HG03342 (cell line): ENCODE measurements around the gene UBE2D1.
"Not testable (repeated sequence)": the region's sequence is repeated elsewhere in the genome, so short reads cannot be mapped to it uniquely, and the experiment has no call there.

ENCODE experiments used
- ATAC-seq: cut with Tn5 transposase; IDR thresholded peaks from one replicate; pipeline ENCODE4 v1.9.1; 2021; ENCODE audit warnings: mild to moderate bottlenecking, moderate library complexity; ENCODE audit not compliant: unreplicated experiment

The UBE2D1 gene

GRCh38 chr10:58373442-58373827 lies 38.6 kb downstream of the UBE2D1 start:
- ATAC-seq, result peak; percentile 10

DNA sequence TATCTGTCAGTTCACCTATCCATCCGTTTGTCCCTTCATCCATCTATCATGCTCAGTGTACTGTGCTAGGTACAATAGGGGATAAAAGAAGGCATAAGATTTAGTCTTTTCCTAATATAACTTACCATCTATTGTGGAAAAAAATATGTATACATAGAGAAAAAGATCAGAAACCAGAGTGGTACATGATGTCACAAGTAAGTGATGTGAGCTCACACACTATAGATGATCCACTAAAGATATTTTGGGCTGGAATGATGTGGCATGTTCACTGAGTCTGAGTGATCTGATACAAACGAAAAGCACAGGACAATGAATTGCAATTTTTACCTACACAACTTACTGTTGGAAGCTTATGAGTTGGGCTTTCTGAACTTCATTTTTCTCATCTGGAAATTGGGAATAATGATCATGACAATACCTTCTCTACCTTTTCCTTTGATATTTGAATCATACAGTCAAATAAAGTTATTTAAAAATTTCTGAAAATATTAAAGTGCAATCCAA lies 47.7 kb downstream of the UBE2D1 start:
- no peak for ATAC-seq

DNA sequence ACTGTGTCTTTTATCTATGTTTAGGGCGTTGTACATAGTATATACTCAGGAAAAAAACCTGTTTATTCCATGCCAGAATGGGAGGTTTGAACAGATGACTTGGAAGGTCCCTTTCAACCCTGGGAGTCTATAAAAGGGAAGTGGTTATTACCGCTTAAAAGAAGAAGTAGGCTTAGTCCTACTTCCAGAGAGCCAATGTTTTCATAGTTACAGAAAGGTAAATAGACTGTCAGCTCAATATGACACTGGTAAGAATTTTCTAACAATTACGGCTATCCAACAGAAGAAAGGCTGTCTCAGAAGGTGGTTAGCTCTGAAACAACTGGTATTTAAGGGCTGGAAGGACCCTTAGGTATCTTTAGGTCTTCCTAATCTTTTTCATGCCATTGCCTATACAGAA lies 49.3 kb downstream of the UBE2D1 start:
- ATAC-seq, result peak; percentile 80

- ATAC-seq, result peak; percentile 1
Measured at GRCh38 chr10:58384544-58384998, 49.8 kb downstream of the UBE2D1 start.

DNA sequence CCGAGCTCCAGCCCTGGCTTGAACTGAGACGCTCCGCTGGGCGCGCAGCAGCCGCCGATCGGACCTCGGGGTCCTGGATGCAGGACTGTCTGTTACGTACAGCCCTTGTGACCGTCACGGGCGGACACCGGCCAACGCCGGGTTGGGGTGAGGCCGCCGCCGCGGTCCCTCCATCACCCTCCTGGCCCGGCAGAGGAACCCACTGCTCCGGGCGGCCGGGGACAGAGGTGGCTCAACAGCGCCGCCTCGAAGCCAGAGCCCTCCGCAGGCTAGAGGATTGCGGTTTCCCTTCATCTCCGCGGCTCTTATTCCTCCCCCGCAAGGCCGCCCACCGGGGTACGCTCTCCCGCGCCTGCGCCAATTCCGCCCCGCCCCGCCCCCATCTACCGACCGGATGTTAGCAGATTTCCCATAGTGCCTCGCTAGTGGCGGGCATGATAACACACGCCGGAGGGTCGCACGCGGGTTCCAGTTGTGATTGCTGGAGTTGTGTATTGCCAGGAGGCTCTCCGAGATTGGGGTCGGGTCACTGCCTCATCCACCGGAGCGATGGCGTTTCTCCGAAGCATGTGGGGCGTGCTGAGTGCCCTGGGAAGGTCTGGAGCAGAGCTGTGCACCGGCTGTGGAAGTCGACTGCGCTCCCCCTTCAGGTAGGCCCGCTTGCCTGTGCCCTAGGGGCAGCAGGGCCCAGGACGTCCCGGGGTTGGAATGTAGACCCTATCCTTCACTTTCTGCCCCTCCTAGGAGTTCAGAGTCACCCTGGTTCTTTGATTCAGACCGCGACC lies 50.4 kb downstream of the UBE2D1 start, which contains the start of gene TFAM:
TSS of gene TFAM (plus strand) at position 412 of the 785 bp plus-strand sequence. CDS start at position 550, 138 bp downstream.
- ATAC-seq, result peak; percentile 76

DNA sequence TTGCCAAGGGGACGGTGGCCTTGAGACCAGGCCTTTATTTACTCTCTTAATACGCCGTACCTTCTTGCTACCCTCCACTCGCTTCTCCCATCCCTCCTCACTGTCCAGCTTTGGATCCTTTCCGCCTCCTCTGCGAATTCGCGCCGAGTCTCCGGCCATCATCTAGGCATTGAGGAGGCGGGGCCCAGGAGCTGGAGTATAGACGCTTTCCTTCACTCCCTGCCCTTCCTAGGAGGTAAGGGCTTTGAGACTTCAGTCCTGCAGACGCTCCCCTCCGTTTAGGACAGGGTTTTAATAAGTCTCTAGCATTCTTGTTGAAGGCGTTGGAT lies 50.9 kb downstream of the UBE2D1 start:
- ATAC-seq, result no peak

DNA sequence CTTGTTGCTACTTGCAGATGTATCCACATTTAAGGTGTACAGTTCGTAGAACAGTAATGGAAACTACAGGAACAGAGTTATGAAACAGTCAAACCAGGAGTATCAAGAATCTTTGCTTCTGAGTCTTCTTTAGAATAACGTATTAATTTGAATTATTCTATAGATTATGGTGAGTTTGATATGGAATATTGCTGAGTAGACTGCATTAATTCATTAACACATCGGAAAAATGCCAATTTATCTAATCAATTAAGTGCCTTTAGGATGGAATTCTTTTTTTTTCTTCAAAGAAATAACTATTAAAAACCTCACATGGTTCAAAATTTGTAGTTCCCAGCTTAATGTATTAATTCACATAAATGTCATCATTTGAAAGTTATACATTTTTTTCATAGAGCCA lies 54.2 kb downstream of the UBE2D1 start:
- ATAC-seq, result no peak

GRCh38 chr10:58393317-58393716 lies 58.5 kb downstream of the UBE2D1 start:
- no peak for ATAC-seq

DNA sequence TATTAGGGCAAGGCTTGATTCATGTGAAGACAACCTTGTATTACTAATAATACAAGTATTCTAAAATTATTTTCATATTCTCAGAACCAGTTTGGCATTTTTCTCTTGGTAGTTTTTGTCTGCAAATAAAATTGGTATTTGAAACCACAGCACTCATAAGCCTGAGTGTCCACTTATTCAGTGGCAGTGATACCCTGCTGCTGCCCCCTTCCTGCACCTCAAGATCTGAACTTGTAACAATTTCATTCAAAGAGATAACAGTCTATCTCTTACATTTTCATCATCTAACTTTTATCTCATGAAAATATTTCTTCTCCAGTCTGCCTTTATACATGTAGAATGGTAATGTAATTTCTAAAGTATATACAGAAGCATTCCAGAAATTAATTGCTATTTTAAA lies 59.7 kb downstream of the UBE2D1 start:
- no peak for ATAC-seq

- ATAC-seq, result no peak
Measured at GRCh38 chr10:58396057-58396456, 61.3 kb downstream of the UBE2D1 start.

DNA sequence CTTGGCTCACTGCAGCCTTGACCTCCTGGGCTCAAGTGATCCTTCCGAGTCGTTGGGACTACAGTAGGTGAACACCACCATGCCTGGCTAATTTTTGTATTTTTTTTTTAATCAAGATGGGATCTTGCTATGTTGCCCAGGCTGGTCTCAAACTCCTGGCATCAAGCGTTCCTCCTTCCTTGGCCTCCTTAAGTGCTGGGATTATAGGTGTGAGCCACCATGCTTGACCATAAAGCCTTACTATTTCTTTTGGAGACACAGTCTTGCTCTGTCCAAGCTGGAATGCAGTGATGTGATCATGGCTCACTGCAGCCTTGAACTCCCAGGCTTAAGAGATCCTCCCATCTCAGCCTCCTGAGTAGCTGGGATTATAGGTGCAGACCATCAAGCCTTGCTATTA lies 63.0 kb downstream of the UBE2D1 start:
- ATAC-seq, result no peak

DNA sequence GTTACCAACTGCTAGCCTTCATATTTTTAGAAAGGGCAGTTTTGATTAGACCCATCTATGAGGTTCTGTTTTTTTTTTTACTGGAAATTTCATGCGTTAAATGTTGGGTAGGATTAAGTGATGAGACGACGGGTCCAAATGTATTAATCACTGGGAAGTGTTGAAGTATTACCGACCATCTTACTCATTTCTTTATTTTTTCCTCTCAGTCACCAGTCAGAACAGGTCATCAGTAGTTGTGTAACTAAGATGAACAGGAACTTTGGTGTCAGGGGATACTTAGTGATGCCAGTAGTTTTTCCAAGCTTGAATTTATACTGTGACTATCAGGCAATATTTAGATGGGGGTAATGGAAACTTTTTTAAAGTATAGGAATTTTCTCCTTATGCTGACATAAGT lies 64.6 kb downstream of the UBE2D1 start:
- no peak for ATAC-seq

DNA sequence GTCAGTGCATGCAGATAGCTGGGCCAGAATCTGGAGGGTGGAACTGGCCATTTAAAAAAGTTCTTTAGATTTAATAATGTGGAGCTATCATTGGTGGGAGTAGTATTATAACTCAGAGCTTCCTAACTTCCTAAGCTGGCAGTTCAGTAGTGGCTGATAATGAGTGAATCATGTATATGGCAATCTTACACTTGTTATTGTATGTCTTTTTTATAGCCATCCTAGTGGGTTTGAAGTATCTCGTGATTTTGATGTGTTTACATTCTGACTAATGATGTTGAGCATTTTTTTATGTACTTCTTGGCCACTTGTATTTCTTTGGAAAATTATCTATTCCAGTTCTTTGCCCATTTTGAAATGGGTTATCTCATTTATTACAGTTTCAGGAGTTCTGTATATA lies 65.8 kb downstream of the UBE2D1 start:
- ATAC-seq, result no peak

DNA sequence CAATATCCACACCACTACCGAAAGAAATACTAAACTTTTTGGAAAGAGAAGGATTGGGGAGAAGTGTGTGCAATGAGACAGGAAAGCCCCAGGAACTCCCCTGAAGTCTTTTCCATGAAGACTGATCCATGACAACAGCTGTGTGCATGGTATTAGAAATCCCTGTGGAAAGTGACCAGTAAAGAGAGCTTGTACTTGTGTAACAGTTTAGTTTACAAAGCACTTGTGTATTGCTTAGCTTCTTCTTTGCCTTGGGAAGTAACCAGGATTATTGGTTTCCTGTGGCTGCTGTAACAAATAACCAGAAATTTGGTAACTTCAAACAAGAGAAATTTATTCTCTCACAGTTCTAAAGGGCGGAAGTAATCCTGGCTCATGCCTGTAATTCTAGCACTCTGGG lies 69.2 kb downstream of the UBE2D1 start:
- ATAC-seq, result no peak

DNA sequence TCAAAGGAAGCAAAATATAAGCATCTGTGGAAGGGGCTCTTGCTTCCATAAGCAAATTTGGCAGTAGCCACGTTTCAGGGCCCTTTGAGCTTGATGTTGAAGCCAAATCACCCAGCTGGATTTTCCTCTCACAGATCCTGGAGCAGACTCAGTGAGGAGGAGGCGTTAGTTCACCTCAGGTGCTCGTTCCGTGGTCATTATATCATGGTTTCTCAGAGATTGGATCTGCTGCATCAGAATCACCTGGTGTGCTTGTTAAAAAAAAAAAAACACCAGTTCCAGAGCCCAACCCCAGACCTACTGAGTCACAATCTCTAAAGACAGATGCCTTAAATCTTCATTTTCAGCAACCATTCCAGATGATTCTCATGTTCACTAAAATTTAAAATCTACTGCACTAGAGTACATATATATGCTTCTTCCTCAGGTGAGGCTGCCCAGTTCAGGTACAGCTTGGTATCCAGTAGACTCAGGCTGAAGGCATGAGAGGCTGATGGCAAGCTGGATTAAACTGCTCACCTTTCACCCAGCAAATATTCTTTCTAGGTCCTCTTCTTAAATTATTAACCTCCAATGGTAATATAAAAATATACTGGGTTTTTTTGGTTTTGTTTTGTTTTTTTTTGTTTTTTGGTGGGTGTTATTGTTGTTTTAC lies 75.3 kb downstream of the UBE2D1 start:
- no peak for ATAC-seq

DNA sequence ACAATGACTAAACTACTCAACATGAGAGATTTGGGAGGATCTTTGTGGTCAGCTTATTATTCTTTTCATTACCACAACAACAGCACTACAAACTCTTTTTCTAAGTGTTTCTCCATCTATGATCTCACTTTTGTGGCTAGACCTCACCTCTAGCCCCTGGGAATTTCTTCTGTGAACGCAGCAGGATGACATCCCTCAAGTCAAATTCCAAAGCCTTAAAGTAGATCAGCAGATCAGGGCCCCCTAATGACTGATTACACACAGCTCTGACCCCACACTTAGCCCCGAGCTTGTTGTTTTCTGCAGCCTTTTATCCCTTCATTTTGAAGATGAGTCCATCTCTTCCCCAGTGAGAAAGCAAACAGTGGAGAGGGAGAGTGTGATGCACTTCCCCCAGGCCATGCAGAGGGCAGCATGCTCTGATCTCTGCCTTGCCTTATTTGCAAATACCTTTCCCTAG lies 77.7 kb downstream of the UBE2D1 start:
- ATAC-seq, result no peak

GRCh38 chr10:58414270-58415041 lies 79.7 kb downstream of the UBE2D1 start:
- no peak for ATAC-seq

GRCh38 chr10:58415757-58416156 lies 81.0 kb downstream of the UBE2D1 start:
- ATAC-seq, result no peak

GRCh38 chr10:58417902-58418301 lies 83.1 kb downstream of the UBE2D1 start:
- not testable (repeated sequence) for ATAC-seq
